SK-N-SH treated with all-trans-retinoic acid at 6 μM for 48 hours (cell line): ENCODE results near the gene DEAF1.

Source experiments
- ZFP30 ChIP-seq: fragments of 450-650 bp; formaldehyde crosslinking; IDR thresholded peaks from 2 replicates; pipeline ENCODE4 v1.5.0; 2022; ENCODE audit warnings: mild to moderate bottlenecking, moderate library complexity
- TF ChIP-seq, protein P1 (sequence below): fragments of 250-450 bp; sonication (Bioruptor Pico); IDR thresholded peaks from 2 replicates; pipeline ENCODE4 v1.5.1; 2020; ENCODE audit warnings: low read depth, mild to moderate bottlenecking, moderate library complexity

DNA sequence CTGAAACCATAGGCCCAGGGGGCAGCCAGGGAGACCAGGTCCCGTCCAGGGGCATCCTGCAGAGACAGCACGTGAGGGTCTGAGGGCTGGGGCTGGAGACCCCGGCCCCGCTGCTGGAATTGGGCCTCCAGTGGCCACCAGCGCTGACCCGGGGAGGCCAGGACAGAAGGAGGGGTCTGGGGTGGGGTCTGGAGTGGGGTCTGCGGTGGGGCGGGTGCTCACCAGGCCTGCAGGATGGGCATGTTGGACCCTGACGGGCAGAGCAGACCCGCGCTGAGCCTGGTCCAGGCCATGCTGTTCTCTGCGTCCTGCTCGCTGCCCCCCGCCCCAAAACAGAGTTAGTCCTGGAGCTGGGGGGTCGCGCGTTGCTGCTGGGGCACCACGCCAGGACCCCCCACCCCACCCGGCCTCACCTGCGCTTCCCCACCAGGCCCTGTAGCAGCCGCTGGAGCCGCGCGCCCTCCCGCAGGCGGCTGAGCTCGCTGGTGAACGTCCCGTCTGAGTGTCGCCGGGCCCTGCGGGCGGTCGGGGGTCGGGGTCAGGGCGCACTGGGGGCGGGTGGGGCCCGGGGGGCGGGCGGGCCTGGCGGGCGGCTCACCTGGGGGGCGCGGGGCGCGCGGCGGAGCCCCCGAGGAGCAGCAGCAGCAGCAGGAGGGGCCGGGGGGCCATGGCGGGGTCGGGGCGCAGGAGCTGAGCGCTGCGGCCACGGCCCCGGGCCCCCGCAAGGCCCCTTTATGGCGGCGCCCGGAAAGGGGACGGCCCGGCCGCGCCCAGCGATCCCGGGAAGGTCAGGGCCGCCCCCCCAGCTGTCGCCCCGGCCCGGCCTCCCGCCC, 68.3 kb downstream of the DEAF1 start, which contains the start of gene SCT:
- TF ChIP-seq ZFP30 = no peak
- TF ChIP-seq, protein P1, sequence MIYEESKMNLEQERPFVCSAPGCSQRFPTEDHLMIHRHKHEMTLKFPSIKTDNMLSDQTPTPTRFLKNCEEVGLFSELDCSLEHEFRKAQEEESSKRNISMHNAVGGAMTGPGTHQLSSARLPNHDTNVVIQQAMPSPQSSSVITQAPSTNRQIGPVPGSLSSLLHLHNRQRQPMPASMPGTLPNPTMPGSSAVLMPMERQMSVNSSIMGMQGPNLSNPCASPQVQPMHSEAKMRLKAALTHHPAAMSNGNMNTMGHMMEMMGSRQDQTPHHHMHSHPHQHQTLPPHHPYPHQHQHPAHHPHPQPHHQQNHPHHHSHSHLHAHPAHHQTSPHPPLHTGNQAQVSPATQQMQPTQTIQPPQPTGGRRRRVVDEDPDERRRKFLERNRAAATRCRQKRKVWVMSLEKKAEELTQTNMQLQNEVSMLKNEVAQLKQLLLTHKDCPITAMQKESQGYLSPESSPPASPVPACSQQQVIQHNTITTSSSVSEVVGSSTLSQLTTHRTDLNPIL (CRISPR knock-in tag) = no peak
